HepG2 (cell line): ENCODE data around the gene MRPL34. TPM values are rescaled to one million over a fixed set of nuclear protein-coding genes. Genes with fewer than 3 reads are reported as not detected.

Experiments used
- ATAC-seq: fragments of 200-7000 bp; cut with Tn5 transposase; 3 replicates; pipeline ENCODE4 v1.9.1; 2020; ENCODE audit warnings: mild to moderate bottlenecking, moderate library complexity
- BruUV-seq: library from RNA; stranded (reverse); fragments of 400-500 nt; replicated peaks from 2 replicates; lab custom pipeline; 2021; lab: Mats Ljungman, UMichigan
- CTCF ChIA-PET: fragments of 300-600 bp; formaldehyde crosslinking; extraction: SDS; loops from one replicate; lab custom pipeline; 2021; ENCODE audit warnings: low total read pairs, inconsistent platforms, low intra/inter-chr PET ratio; lab: Yijun Ruan, JAX
- POLR2A ChIA-PET: fragments of 350-600 bp; sonication (Branson Sonifier 250); formaldehyde crosslinking; loops from one replicate; lab custom pipeline; 2020; ENCODE audit warnings: antibody characterized with exemption, inconsistent platforms; lab: Yijun Ruan, JAX
- DNase-seq: peaks from one replicate; pipeline ENCODE4 v3.0.0-alpha.2; 2015; ENCODE audit warnings: low spot score
- FAIRE-seq: peaks from 3 replicates; lab custom pipeline; 2011; peaks lifted over from hg19 to GRCh38; lab: Jason Lieb, UNC
- H2AFZ ChIP-seq: one replicate; pipeline ENCODE4 v1.6.1; 2011; ENCODE audit warnings: low read length, inconsistent platforms
- H3K27ac ChIP-seq: fragments of 300-600 bp; 3 replicates; pipeline ENCODE4 v1.8.0; 2011; ENCODE audit warnings: mixed run types, mild to moderate bottlenecking, mixed read lengths, low read length, inconsistent platforms; ENCODE audit not compliant: insufficient read depth; ENCODE audit errors: extremely low read length
- H3K27me3 ChIP-seq, 2 experiments: fragments of 200-600 bp in 1 of 2; 2 replicates in 1 of 2; 3 replicates in 1 of 2; pipeline versions ENCODE4 v1.6.0 to v1.8.0; 2011; ENCODE audit warnings: low read length in 2 of 2, mild to moderate bottlenecking in 2 of 2, moderate library complexity in 2 of 2, inconsistent platforms in 1 of 2; ENCODE audit not compliant: insufficient read depth in 2 of 2, control insufficient read depth in 1 of 2
- H3K36me3 ChIP-seq, 2 experiments: fragments of 200-600 bp in 1 of 2; replicated peaks in 1 of 2; 2 replicates in 1 of 2; 3 replicates in 1 of 2; pipeline versions ENCODE4 v1.5.1 to v1.8.0; 2011; ENCODE audit warnings: low read length in 2 of 2, inconsistent platforms in 1 of 2; ENCODE audit not compliant: insufficient read depth in 2 of 2, control insufficient read depth in 1 of 2
- H3K4me1 ChIP-seq: 2 replicates; pipeline ENCODE4 v1.5.1; 2012; ENCODE audit warnings: low read length, inconsistent platforms; ENCODE audit not compliant: insufficient read depth
- H3K4me2 ChIP-seq: 2 replicates; pipeline ENCODE4 v1.6.0; 2011; ENCODE audit warnings: low read depth, low read length, inconsistent platforms
- H3K4me3 ChIP-seq, 3 experiments: fragments of 200-600 bp in 1 of 3; sonication (generic), shearing (Covaris generic) in 1 of 3; replicated peaks in 1 of 3; 2 replicates each; pipeline ENCODE4 v1.5.1; 2011 to 2016; ENCODE audit warnings: low read length in 3 of 3, inconsistent platforms in 2 of 3, low read depth in 2 of 3, mild to moderate bottlenecking in 2 of 3, control low read depth in 1 of 3, mixed read lengths in 1 of 3; ENCODE audit not compliant: insufficient read depth in 1 of 3
- H3K79me2 ChIP-seq: one replicate; pipeline ENCODE4 v1.6.1; 2011; ENCODE audit warnings: low read length, inconsistent platforms; ENCODE audit not compliant: insufficient read depth
- H3K9ac ChIP-seq: 2 replicates; pipeline ENCODE4 v1.6.0; 2011; ENCODE audit warnings: mild to moderate bottlenecking, low read depth, low read length, inconsistent platforms; ENCODE audit not compliant: insufficient read depth
- H3K9me3 ChIP-seq: 2 replicates; pipeline ENCODE4 v1.5.1; 2012; ENCODE audit warnings: mild to moderate bottlenecking, low read length
- H4K20me1 ChIP-seq: 2 replicates; pipeline ENCODE4 v1.6.0; 2011; ENCODE audit warnings: inconsistent platforms, mild to moderate bottlenecking, low read length, moderate library complexity; ENCODE audit not compliant: insufficient read depth
- ERF ChIP-seq: IDR thresholded peaks from 2 replicates; pipeline ENCODE4 v1.6.1; 2018; ENCODE audit warnings: missing biosample characterization, missing genetic modification reagents
- GATAD2A ChIP-seq: IDR thresholded peaks from 2 replicates; pipeline ENCODE4 v1.6.1; 2016
- GLMP ChIP-seq: sonication (generic); formaldehyde crosslinking; IDR thresholded peaks from 2 replicates; pipeline ENCODE4 v1.9.0; 2021; ENCODE audit warnings: missing genetic modification reagents, mild to moderate bottlenecking, borderline replicate concordance
- IKZF1 ChIP-seq: fragments of 450-650 bp; IDR thresholded peaks from 2 replicates; pipeline ENCODE4 v1.7.1; 2016
- KLF16 ChIP-seq, 2 experiments: sonication (generic) in 1 of 2; formaldehyde crosslinking in 1 of 2; IDR thresholded peaks; 2 replicates each; pipeline versions ENCODE4 v1.6.1 to v1.8.0; 2016 to 2023; ENCODE audit warnings: missing genetic modification reagents in 2 of 2, missing compliant biosample characterization in 1 of 2
- KMT2A ChIP-seq: sonication (generic); formaldehyde crosslinking; IDR thresholded peaks from 2 replicates; pipeline ENCODE4 v1.4.0; 2020; ENCODE audit warnings: missing genetic modification reagents
- NR2F6 ChIP-seq, 2 experiments: IDR thresholded peaks; 2 replicates each; pipeline ENCODE4 v1.6.1; 2016; ENCODE audit warnings: antibody characterized with exemption in 1 of 2, mild to moderate bottlenecking in 1 of 2
- UBTF ChIP-seq: sonication (generic); formaldehyde crosslinking; IDR thresholded peaks from 2 replicates; pipeline ENCODE4 v1.4.0; 2020; ENCODE audit warnings: mild to moderate bottlenecking, missing genetic modification reagents
- ZBTB26 ChIP-seq: IDR thresholded peaks from 2 replicates; pipeline ENCODE4 v1.6.1; 2016; ENCODE audit warnings: missing compliant biosample characterization, missing genetic modification reagents, borderline replicate concordance
- ZBTB3 ChIP-seq: sonication (generic); formaldehyde crosslinking; IDR thresholded peaks from 2 replicates; pipeline ENCODE4 v1.4.0; 2020; ENCODE audit warnings: low read depth, mild to moderate bottlenecking, moderate library complexity, missing genetic modification reagents, borderline replicate concordance
- ZBTB39 ChIP-seq: sonication (generic); formaldehyde crosslinking; IDR thresholded peaks from 2 replicates; pipeline ENCODE4 v1.5.0; 2020; ENCODE audit warnings: missing genetic modification reagents
- ZKSCAN1 ChIP-seq: fragments of 150-350 bp; IDR thresholded peaks from 2 replicates; pipeline ENCODE4 v1.6.1; 2014; ENCODE audit warnings: low read length
- ZMYM4 ChIP-seq: sonication (generic); formaldehyde crosslinking; IDR thresholded peaks from 2 replicates; pipeline ENCODE4 v1.8.1; 2023; ENCODE audit warnings: mild to moderate bottlenecking, missing genetic modification reagents
- ZNF580 ChIP-seq: IDR thresholded peaks from 2 replicates; pipeline ENCODE4 v1.6.1; 2016; ENCODE audit warnings: low read depth, borderline replicate concordance
- ZNF619 ChIP-seq: sonication (generic); formaldehyde crosslinking; IDR thresholded peaks from 2 replicates; pipeline ENCODE4 v1.4.0; 2020; ENCODE audit warnings: mild to moderate bottlenecking, missing genetic modification reagents
- ZNF749 ChIP-seq: sonication (generic); formaldehyde crosslinking; IDR thresholded peaks from 2 replicates; pipeline ENCODE4 v1.8.0; 2022; ENCODE audit warnings: mild to moderate bottlenecking, missing genetic modification reagents, moderate library complexity, borderline replicate concordance
- ZSCAN25 ChIP-seq: sonication (generic); formaldehyde crosslinking; IDR thresholded peaks from 2 replicates; pipeline ENCODE4 v1.8.0; 2022; ENCODE audit warnings: mild to moderate bottlenecking, missing genetic modification reagents
- WGBS: methylation state at CpG from one replicate; pipeline ENCODE4 v1.1.6; 2017; ENCODE audit warnings: low lambda C conversion rate; 5-methylcytosine and 5-hydroxymethylcytosine counted together
- in situ Hi-C: cut with HindIII; loops from 2 replicates; pipeline ENCODE4 v1.10.0; 2017; ENCODE audit warnings: low pct_unique_long_range_greater_than_20kb; ENCODE audit not compliant: extremely low pct_ligation_motif_present
- intact Hi-C: fragments of 100-400 bp; cut with micrococcal nuclease; formaldehyde crosslinking; loops from one replicate; pipeline ENCODE4 v1.10.0; 2022; ENCODE audit not compliant: unreplicated experiment
- polyA plus RNA-seq, 8 experiments: library from polyadenylated mRNA; depleted of rRNA in 3 of 8; stranded (reverse) in 7 of 8; unstranded in 1 of 8; fragments of >200 nt; fragmentation: Illumina TruSeq in 4 of 8; extraction: Trizol in 4 of 8; gene quantifications; 2 replicates each; pipeline versions ENCODE4 v1.2.1 to v1.2.3, GENCODE V29; 2011 to 2016; ENCODE audit warnings: low read depth in 4 of 8, missing spikeins in 1 of 8, mixed read lengths in 1 of 8; ENCODE audit not compliant: insufficient read depth in 1 of 8
- total RNA-seq, 5 experiments: library from RNA; depleted of rRNA; stranded (reverse); fragments of >200 nt; fragmentation: Illumina TruSeq; extraction: Trizol; gene quantifications; 2 replicates each; pipeline ENCODE4 v1.2.3, GENCODE V29; 2016; ENCODE audit warnings: low read depth in 1 of 5

The MRPL34 gene
- total and polyA plus RNA-seq, 2 of the 13 experiments (the other 11 are each of a cell fraction or from before 2014, with no cell fraction given): 74.0 to 77.3 TPM

GRCh38 chr19:17260842-17261325, 44.8 kb upstream of the MRPL34 start:
- ChIA-PET POLR2A (interaction anchor here (0.6 to 3.2 kb wide), 6 partner anchors 12 to 46 kb away, joined by 3 to 18 read pairs (median 8); partner anchors contain the start of gene USE1), CTCF (interaction anchor here (1.1 to 1.4 kb wide), 3 partner anchors 22 to 56 kb away, joined by 3 to 6 read pairs (median 5); partner anchors contain the start of gene OCEL1)
- peak overlapping the region; percentile 56; the same call in 1 of the 2 replicates for H3K9ac ChIP-seq
- FAIRE-seq: peak; percentile 90
- DNase-seq: peak; percentile 82
- peak overlapping the region; percentile 90 for H3K4me2 ChIP-seq
- no TSS peak for BruUV-seq
- peak overlapping the region; percentile 60 for H2AFZ ChIP-seq
- H3K36me3 ChIP-seq: no peaks in the 10 kb centered on the region
- peaks cover 61% of the 10 kb centered on the region for H3K4me1 ChIP-seq
- in situ Hi-C loops (no loop called here), intact Hi-C loops (loop anchor here (2.0 kb wide), 1 partner anchor 14 kb away; no protein-coding TSS in a partner anchor)
- H3K27ac ChIP-seq: no peak overlapping the region
- ATAC-seq: peak; percentile 94
- H3K4me3 ChIP-seq: peak overlapping the region in 2 of 3 experiments; percentile 8 to 59; a peak in 1 of 6 replicates
- H3K79me2 ChIP-seq: no peaks in the 10 kb centered on the region
- H3K9me3 ChIP-seq: no peaks in the 10 kb centered on the region
- H4K20me1 ChIP-seq: no peaks in the 10 kb centered on the region
- 6% methylated on average over 14 of the region's 15 CpGs for WGBS
- no peaks in the 10 kb centered on the region for H3K27me3 ChIP-seq
- peak; percentile 56; the same call in 1 of the 2 replicates for TF ChIP-seq ERF (CRISPR knock-in tag)
- no peak for TF ChIP-seq ZMYM4
- peak; percentile 24; the same call in 1 of the 2 replicates for TF ChIP-seq ZBTB26
- TF ChIP-seq GLMP (CRISPR knock-in tag): no peak
- peak; percentile 42 for TF ChIP-seq UBTF
- TF ChIP-seq GATAD2A (CRISPR knock-in tag): peak; percentile 48; the same call in 1 of the 2 replicates
- no peak for TF ChIP-seq ZBTB39 (CRISPR knock-in tag)
- TF ChIP-seq ZKSCAN1: no peak
- TF ChIP-seq KLF16 (CRISPR knock-in tag; IDR thresholded peaks at IDR 0.05): peak in 1 of 2 experiments; percentile 61; a peak in 1 of 4 replicates
- no peak for TF ChIP-seq ZNF749 (CRISPR knock-in tag)
- TF ChIP-seq NR2F6 (IDR thresholded peaks at IDR 0.05): no peak
- TF ChIP-seq NR2F6 (CRISPR knock-in tag; IDR thresholded peaks at IDR 0.05): peak; percentile 64; the same call in 1 of the 2 replicates
- TF ChIP-seq ZNF619: no peak
- no peak for TF ChIP-seq ZBTB3 (CRISPR knock-in tag)
- TF ChIP-seq IKZF1: no peak
- 0 out of 2 replicates have a peak, but pooled peaks have one; percentile 30 for TF ChIP-seq ZNF580
- TF ChIP-seq KMT2A: 0 out of 2 replicates have a peak, but pooled peaks have one; percentile 31
- 0 out of 2 replicates have a peak, but pooled peaks have one; percentile 43 for TF ChIP-seq ZSCAN25
